OCI-LY1 (cell line): Measurements from ENCODE around the gene KCNH1.

Experiments used
- EZH2 ChIP-seq: fragments of 200-600 bp; sonication (generic), shearing (Covaris generic); IDR thresholded peaks from 2 replicates; pipeline ENCODE4 v1.8.0; 2017; ENCODE audit warnings: borderline replicate concordance, mixed run types, mild to moderate bottlenecking, antibody characterized with exemption, low read length, moderate library complexity, mixed read lengths
- TF ChIP-seq, protein P1 (sequence below): fragments of 200-600 bp; sonication (generic), shearing (Covaris generic); IDR thresholded peaks from 2 replicates; pipeline ENCODE4 v1.5.1; 2017; ENCODE audit warnings: mild to moderate bottlenecking, antibody characterized with exemption, low read length, moderate library complexity, mixed read lengths

DNA sequence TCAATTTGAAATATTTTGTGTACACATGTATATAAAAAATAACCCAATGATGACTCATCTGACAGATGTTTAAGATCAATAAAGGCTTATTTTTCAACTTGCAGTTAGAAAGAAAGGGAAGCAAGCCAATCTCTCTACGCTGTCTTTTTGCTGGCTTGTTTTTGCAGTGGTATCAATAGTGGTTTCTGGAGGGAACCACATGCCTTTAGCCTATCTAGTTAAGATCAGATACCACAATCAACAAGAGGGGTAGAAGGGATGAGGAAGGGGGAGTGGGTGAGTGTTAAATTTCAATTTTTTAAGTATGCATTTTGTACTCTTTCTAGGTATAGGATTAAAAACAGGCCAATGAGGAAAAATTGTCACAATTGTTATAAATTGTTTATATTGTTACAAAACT lies 276.2 kb downstream of the KCNH1 start:
- TF ChIP-seq, protein P1, sequence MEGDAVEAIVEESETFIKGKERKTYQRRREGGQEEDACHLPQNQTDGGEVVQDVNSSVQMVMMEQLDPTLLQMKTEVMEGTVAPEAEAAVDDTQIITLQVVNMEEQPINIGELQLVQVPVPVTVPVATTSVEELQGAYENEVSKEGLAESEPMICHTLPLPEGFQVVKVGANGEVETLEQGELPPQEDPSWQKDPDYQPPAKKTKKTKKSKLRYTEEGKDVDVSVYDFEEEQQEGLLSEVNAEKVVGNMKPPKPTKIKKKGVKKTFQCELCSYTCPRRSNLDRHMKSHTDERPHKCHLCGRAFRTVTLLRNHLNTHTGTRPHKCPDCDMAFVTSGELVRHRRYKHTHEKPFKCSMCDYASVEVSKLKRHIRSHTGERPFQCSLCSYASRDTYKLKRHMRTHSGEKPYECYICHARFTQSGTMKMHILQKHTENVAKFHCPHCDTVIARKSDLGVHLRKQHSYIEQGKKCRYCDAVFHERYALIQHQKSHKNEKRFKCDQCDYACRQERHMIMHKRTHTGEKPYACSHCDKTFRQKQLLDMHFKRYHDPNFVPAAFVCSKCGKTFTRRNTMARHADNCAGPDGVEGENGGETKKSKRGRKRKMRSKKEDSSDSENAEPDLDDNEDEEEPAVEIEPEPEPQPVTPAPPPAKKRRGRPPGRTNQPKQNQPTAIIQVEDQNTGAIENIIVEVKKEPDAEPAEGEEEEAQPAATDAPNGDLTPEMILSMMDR, result no peak
- TF ChIP-seq EZH2, result no peak
